Measurements from ENCODE around the gene LPCAT2.

DNA sequence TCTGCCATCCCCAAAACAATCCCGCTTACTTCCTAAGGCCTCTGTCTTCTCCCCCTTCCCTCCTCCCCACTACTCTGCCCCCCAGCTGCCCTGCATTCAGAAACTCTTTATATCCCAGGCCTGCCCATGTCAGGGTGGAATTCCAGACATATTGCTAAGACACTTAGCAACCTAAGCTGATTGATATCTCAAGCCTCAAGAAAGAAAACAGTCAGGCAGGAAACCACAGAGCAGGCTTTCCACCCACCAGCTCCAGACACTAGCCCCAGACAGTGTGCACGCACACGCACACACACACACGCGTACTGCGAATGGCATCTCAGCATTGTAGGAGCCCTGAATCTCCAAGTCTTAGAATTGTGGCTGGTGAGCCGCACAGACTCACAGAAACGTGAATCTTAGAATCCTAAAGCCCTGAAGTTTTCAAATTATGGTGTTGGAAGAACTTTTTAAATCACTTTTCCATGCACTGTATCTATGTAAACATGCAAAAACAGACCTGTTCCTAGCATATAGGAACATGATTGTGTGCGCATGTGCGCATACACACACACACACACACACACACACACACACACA is 8.8 kb upstream of the LPCAT2 start:
- TF ChIP-seq TAF1 (IDR thresholded peaks at IDR 0.05; ENCODE audit: borderline replicate concordance, low read depth, low read length) (no peak), POLR2AphosphoS5 (IDR thresholded peaks at IDR 0.05; ENCODE audit: low read depth, low read length) (no peak), POLR2A (IDR thresholded peaks at IDR 0.05; ENCODE audit: low read depth, low read length) (no peak)

Data from GM12892 (cell line).